ENCODE data around the gene RIN1. TPM values are rescaled to one million over a fixed set of nuclear protein-coding genes. Genes with fewer than 3 reads are reported as not detected.

RIN1 gene
- total RNA-seq, 1 donor from 2014 or later = 2.3 TPM

- Mint-ChIP-seq H3K4me1 (ENCODE audit: low read depth) (peaks cover 31% of the 10 kb centered on the region), H3K36me3 (ENCODE audit: insufficient read depth) (peaks cover 5% of the 10 kb centered on the region), H3K27me3 (no peaks in the 10 kb centered on the region), H3K9me3 (ENCODE audit: low read depth) (no peaks in the 10 kb centered on the region), H3K27ac (peak overlapping the region; percentile 67), H3K4me3 (ENCODE audit: low read depth) (peak overlapping the region; percentile 96)
- no peak for TF ChIP-seq CTCF (IDR thresholded peaks at IDR 0.05; ENCODE audit: unreplicated experiment)
- no peak for DNase-seq (ENCODE audit: low spot score, unreplicated experiment)
Observed at GRCh38 chr11:66343176-66343575, 6.9 kb upstream of the RIN1 start.

- DNase-seq (ENCODE audit: low spot score, unreplicated experiment) = no peak
Observed at GRCh38 chr11:66341502-66342126, 5.4 kb upstream of the RIN1 start.

GRCh38 chr11:66340596-66341501 lies 4.6 kb upstream of the RIN1 start:
- DNase-seq (ENCODE audit: low spot score, unreplicated experiment) = no peak
- no peak overlapping the region for H3K4me3 Mint-ChIP-seq (ENCODE audit: low read depth)
- no peaks in the 10 kb centered on the region for H3K9me3 Mint-ChIP-seq (ENCODE audit: low read depth)
- peaks cover 4% of the 10 kb centered on the region for H3K36me3 Mint-ChIP-seq (ENCODE audit: insufficient read depth)
- H3K4me1 Mint-ChIP-seq (ENCODE audit: low read depth) = peaks cover 26% of the 10 kb centered on the region
- H3K27me3 Mint-ChIP-seq = peaks cover 5% of the 10 kb centered on the region
- no peak overlapping the region for H3K27ac Mint-ChIP-seq
- no peak for TF ChIP-seq CTCF (IDR thresholded peaks at IDR 0.05; ENCODE audit: unreplicated experiment)

More at GRCh38 chr11:66341502-66342126, 5.4 kb upstream of the RIN1 start:
- Mint-ChIP-seq H3K9me3 (ENCODE audit: low read depth) (no peaks in the 10 kb centered on the region), H3K4me3 (ENCODE audit: low read depth) (no peak overlapping the region), H3K27ac (no peak overlapping the region), H3K4me1 (ENCODE audit: low read depth) (peaks cover 27% of the 10 kb centered on the region), H3K36me3 (ENCODE audit: insufficient read depth) (peaks cover 4% of the 10 kb centered on the region), H3K27me3 (no peaks in the 10 kb centered on the region)
- TF ChIP-seq CTCF (IDR thresholded peaks at IDR 0.05; ENCODE audit: unreplicated experiment) = no peak

GRCh38 chr11:66339686-66340483 lies 3.7 kb upstream of the RIN1 start:
- H3K4me1 Mint-ChIP-seq (ENCODE audit: low read depth) = peaks cover 16% of the 10 kb centered on the region
- no peak overlapping the region for H3K27ac Mint-ChIP-seq
- TF ChIP-seq CTCF (IDR thresholded peaks at IDR 0.05; ENCODE audit: unreplicated experiment) = no peak
- no peak for DNase-seq (ENCODE audit: low spot score, unreplicated experiment)
- H3K36me3 Mint-ChIP-seq (ENCODE audit: insufficient read depth) = peaks cover 4% of the 10 kb centered on the region
- H3K4me3 Mint-ChIP-seq (ENCODE audit: low read depth) = no peak overlapping the region
- peaks cover 11% of the 10 kb centered on the region for H3K27me3 Mint-ChIP-seq
- H3K9me3 Mint-ChIP-seq (ENCODE audit: low read depth) = no peaks in the 10 kb centered on the region

- peaks cover 4% of the 10 kb centered on the region for H3K36me3 Mint-ChIP-seq (ENCODE audit: insufficient read depth)
- peaks cover 10% of the 10 kb centered on the region for H3K4me1 Mint-ChIP-seq (ENCODE audit: low read depth)
- H3K27ac Mint-ChIP-seq = peak overlapping the region; percentile 48
- no peak for DNase-seq (ENCODE audit: low spot score, unreplicated experiment)
- no peaks in the 10 kb centered on the region for H3K9me3 Mint-ChIP-seq (ENCODE audit: low read depth)
- no peak for TF ChIP-seq CTCF (IDR thresholded peaks at IDR 0.05; ENCODE audit: unreplicated experiment)
- peaks cover 11% of the 10 kb centered on the region for H3K27me3 Mint-ChIP-seq
- H3K4me3 Mint-ChIP-seq (ENCODE audit: low read depth) = no peak overlapping the region
Observed at GRCh38 chr11:66339162-66339675, 3.0 kb upstream of the RIN1 start.
